GM12878 (cell line): ENCODE data around the gene ASGR2. TPM values are rescaled to one million over a fixed set of nuclear protein-coding genes. Genes with fewer than 3 reads are reported as not detected.

Source experiments
- ATAC-seq: fragments of 200-7000 bp; cut with Tn5 transposase; 3 replicates; pipeline ENCODE4 v1.9.1; 2020; ENCODE audit warnings: mild to moderate bottlenecking, moderate library complexity
- BruUV-seq: library from RNA; stranded (reverse); fragments of 400-500 nt; replicated peaks from 2 replicates; lab custom pipeline; 2021; lab: Mats Ljungman, UMichigan
- CTCF ChIA-PET: fragments of 300-600 bp; sonication (Branson Sonifier 250); formaldehyde crosslinking; extraction: SDS; loops from one replicate; lab custom pipeline; 2021; ENCODE audit warnings: inconsistent platforms; lab: Yijun Ruan, JAX
- POLR2A ChIA-PET: fragments of 350-600 bp; formaldehyde crosslinking; extraction: SDS; loops from one replicate; lab custom pipeline; 2021; ENCODE audit warnings: inconsistent platforms; lab: Charles Lee
- RAD21 ChIA-PET: fragments of 300-600 bp; sonication (Branson Sonifier 250); formaldehyde crosslinking; loops from one replicate; lab custom pipeline; 2023; ENCODE audit warnings: antibody characterized with exemption; ENCODE audit not compliant: unreplicated experiment; lab: Charles Lee
- SMC1A ChIA-PET: fragments of 300-600 bp; sonication (Branson Sonifier 250); formaldehyde crosslinking; loops from one replicate; lab custom pipeline; 2023; ENCODE audit not compliant: unreplicated experiment, uncharacterized antibody; lab: Charles Lee
- DNase-seq: peaks from one replicate; pipeline ENCODE4 v3.0.0-alpha.2; 2011; ENCODE audit warnings: low read depth, low spot score
- FAIRE-seq: peaks from 3 replicates; lab custom pipeline; 2011; peaks lifted over from hg19 to GRCh38; lab: Jason Lieb, UNC
- H2AFZ ChIP-seq: 2 replicates; pipeline ENCODE4 v1.6.0; 2011; ENCODE audit warnings: low read depth, low read length, control low read depth; ENCODE audit not compliant: control insufficient read depth
- H3K27ac ChIP-seq: 2 replicates; pipeline ENCODE4 v1.5.1; 2011; ENCODE audit warnings: control low read depth; ENCODE audit not compliant: control insufficient read depth, insufficient read depth
- H3K27me3 ChIP-seq, 2 experiments: replicated peaks in 1 of 2; 2 replicates each; pipeline versions ENCODE4 v1.6.0 to v1.6.1; 2011; ENCODE audit warnings: low read length in 1 of 2; ENCODE audit not compliant: control insufficient read depth in 2 of 2, insufficient read depth in 2 of 2
- H3K36me3 ChIP-seq, 2 experiments: 2 replicates each; pipeline ENCODE4 v1.5.1; 2011; ENCODE audit warnings: low read length in 1 of 2; ENCODE audit not compliant: control insufficient read depth in 2 of 2, insufficient read depth in 2 of 2
- H3K4me1 ChIP-seq: 2 replicates; pipeline ENCODE4 v1.6.1; 2011; ENCODE audit warnings: mild to moderate bottlenecking, low read length, moderate library complexity, mixed read lengths; ENCODE audit not compliant: control insufficient read depth, insufficient read depth
- H3K4me2 ChIP-seq: 2 replicates; pipeline ENCODE4 v1.6.0; 2011; ENCODE audit warnings: control low read depth; ENCODE audit not compliant: control insufficient read depth, insufficient read depth
- H3K4me3 ChIP-seq: fragments of 200-600 bp; sonication (generic); 2 replicates; pipeline ENCODE4 v1.5.1; 2016
- H3K79me2 ChIP-seq: 2 replicates; pipeline ENCODE4 v1.6.0; 2011; ENCODE audit warnings: low read length; ENCODE audit not compliant: control insufficient read depth, insufficient read depth
- H3K9ac ChIP-seq: 2 replicates; pipeline ENCODE4 v1.8.0; 2011; ENCODE audit warnings: low read length, control low read depth, mixed read lengths; ENCODE audit not compliant: control insufficient read depth, insufficient read depth
- H3K9me3 ChIP-seq: replicated peaks from 3 replicates; pipeline ENCODE4 v1.5.1; 2011; ENCODE audit warnings: mild to moderate bottlenecking, low read length; ENCODE audit not compliant: control insufficient read depth, insufficient read depth
- H4K20me1 ChIP-seq: 2 replicates; pipeline ENCODE4 v1.6.0; 2011; ENCODE audit not compliant: control insufficient read depth, insufficient read depth
- BRCA1 ChIP-seq: IDR thresholded peaks from 2 replicates; pipeline ENCODE4 v1.6.1; 2011; ENCODE audit warnings: low read depth, low read length, improper control_type of control experiment
- CBX3 ChIP-seq: fragments of 200-600 bp; sonication (generic); IDR thresholded peaks from 2 replicates; pipeline ENCODE4 v1.6.1; 2016; ENCODE audit warnings: low read depth, borderline replicate concordance
- EP300 ChIP-seq, 2 experiments: fragments of 150-350 bp in 1 of 2; IDR thresholded peaks; 2 replicates each; pipeline ENCODE4 v1.6.1; 2011 to 2012; ENCODE audit warnings: low read depth in 2 of 2, low read length in 2 of 2, borderline replicate concordance in 1 of 2, improper control_type of control experiment in 1 of 2, inconsistent platforms in 1 of 2; ENCODE audit not compliant: control insufficient read depth in 1 of 2
- GABPA ChIP-seq: IDR thresholded peaks from 2 replicates; pipeline ENCODE4 v1.6.1; 2014; ENCODE audit warnings: antibody characterized with exemption, low read depth, mild to moderate bottlenecking, inconsistent platforms
- LARP7 ChIP-seq: fragments of 450-650 bp; IDR thresholded peaks from 2 replicates; pipeline ENCODE4 v1.6.1; 2017; ENCODE audit warnings: mild to moderate bottlenecking
- MXI1 ChIP-seq: fragments of 150-350 bp; IDR thresholded peaks from 2 replicates; pipeline ENCODE4 v1.6.1; 2011; ENCODE audit warnings: low read depth, mild to moderate bottlenecking, inconsistent platforms, low read length, improper control_type of control experiment
- SMC3 ChIP-seq: IDR thresholded peaks from 2 replicates; pipeline ENCODE4 v1.6.1; 2011; ENCODE audit warnings: low read length, improper control_type of control experiment, borderline replicate concordance
- WGBS: methylation state at CpG from one replicate; pipeline ENCODE4 v1.1.6; 2016; ENCODE audit warnings: low lambda C conversion rate; ENCODE audit not compliant: insufficient replicate concordance, insufficient coverage; ENCODE audit errors: missing lambda C conversion rate; 5-methylcytosine and 5-hydroxymethylcytosine counted together
- in situ Hi-C: fragments of 300-500 bp; cut with MboI; formaldehyde crosslinking; loops from 9 replicates; pipeline ENCODE4 v1.14.3; 2018; ENCODE audit warnings: mixed read lengths
- intact Hi-C: fragments of 100-400 bp; cut with micrococcal nuclease; formaldehyde crosslinking; loops from one replicate; pipeline ENCODE4 v1.14.2; 2022; ENCODE audit not compliant: unreplicated experiment
- polyA plus RNA-seq, 11 experiments: library from polyadenylated mRNA; depleted of rRNA in 4 of 11; unstranded in 6 of 11; stranded (reverse) in 5 of 11; fragments of >200 nt; fragmentation: Nextera tagmentation in 4 of 11; fragmentation: Illumina TruSeq in 1 of 11; extraction: Ambion mirVana in 4 of 11; extraction: Trizol in 1 of 11; gene quantifications; 1 replicate in 1 of 11; 2 replicates in 10 of 11; pipeline versions ENCODE4 v1.2.1 to v1.2.3, GENCODE V29; 2011 to 2016; ENCODE audit warnings: inconsistent platforms in 2 of 11, missing spikeins in 2 of 11, low read depth in 1 of 11
- total RNA-seq, 4 experiments: library from RNA; depleted of rRNA in 3 of 4; stranded (reverse); fragments of >200 nt in 3 of 4; fragmentation: Illumina TruSeq in 1 of 4; extraction: Trizol in 1 of 4; gene quantifications; 2 replicates each; pipeline versions ENCODE4 v1.2.1 to v1.2.3, GENCODE V29; 2013 to 2021
- TF ChIP-seq, protein P1 (sequence below): fragments of 450-650 bp; IDR thresholded peaks from 2 replicates; pipeline ENCODE4 v1.6.1; 2016; ENCODE audit warnings: mild to moderate bottlenecking
- TF ChIP-seq, protein P2 (sequence below): fragments of 450-650 bp; IDR thresholded peaks from 2 replicates; pipeline ENCODE4 v1.6.1; 2017; ENCODE audit warnings: mild to moderate bottlenecking, low read depth, inconsistent platforms; ENCODE audit not compliant: poor library complexity, severe bottlenecking
- TF ChIP-seq, protein P3 (sequence below): IDR thresholded peaks from 2 replicates; pipeline ENCODE4 v1.6.1; 2012; ENCODE audit warnings: low read depth, low read length, improper control_type of control experiment
- TF ChIP-seq, protein P4 (sequence below): fragments of 450-650 bp; IDR thresholded peaks from 2 replicates; pipeline ENCODE4 v1.6.1; 2017; ENCODE audit warnings: borderline replicate concordance

ASGR2 gene
- total and polyA plus RNA-seq, 10 of the 15 experiments (the other 5 are each of a cell fraction or from before 2014, with no cell fraction given) = not detected

DNA sequence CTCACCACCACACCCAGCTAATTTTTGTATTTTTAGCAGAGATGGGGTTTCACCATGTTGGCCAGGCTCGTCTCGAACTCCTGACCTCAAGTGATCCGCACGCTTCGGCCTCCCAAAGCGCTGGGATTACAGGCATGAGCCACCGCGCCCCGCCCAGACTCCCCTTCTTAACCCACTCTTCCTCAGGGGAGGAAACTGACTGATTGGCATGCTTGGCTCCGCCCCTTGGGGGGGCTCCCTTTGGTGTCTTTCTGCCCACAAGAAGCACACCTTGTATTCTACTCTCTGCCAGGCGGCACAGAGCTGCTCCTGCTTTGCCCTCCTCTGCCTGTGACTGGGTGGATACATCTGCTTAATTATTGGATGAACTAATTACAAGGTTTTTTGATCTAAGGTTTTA, 4.7 kb upstream of the ASGR2 start:
- Histone ChIP-seq H3K27me3 (no peaks in the 10 kb centered on the region), H3K9me3 (no peaks in the 10 kb centered on the region), H4K20me1 (no peaks in the 10 kb centered on the region), H3K4me2 (no peak overlapping the region), H3K4me1 (peaks cover 15% of the 10 kb centered on the region), H3K27ac (no peak overlapping the region), H3K36me3 (no peaks in the 10 kb centered on the region), H2AFZ (no peak overlapping the region), H3K79me2 (no peaks in the 10 kb centered on the region)
- DNase-seq (no peak), ATAC-seq (no peak)
- POLR2A ChIA-PET = interaction anchor here (1.1 kb wide), 1 partner anchor 14 kb away, joined by 7 read pairs; no protein-coding TSS in a partner anchor
- 80% methylated on average over 11 of the region's 11 CpGs for WGBS
- in situ Hi-C loops = no loop called here
- SMC1A ChIA-PET = no interaction called here
- intact Hi-C loops = no loop called here
- no TSS peak for BruUV-seq
- CTCF ChIA-PET = no interaction called here
- TF ChIP-seq, protein P1, sequence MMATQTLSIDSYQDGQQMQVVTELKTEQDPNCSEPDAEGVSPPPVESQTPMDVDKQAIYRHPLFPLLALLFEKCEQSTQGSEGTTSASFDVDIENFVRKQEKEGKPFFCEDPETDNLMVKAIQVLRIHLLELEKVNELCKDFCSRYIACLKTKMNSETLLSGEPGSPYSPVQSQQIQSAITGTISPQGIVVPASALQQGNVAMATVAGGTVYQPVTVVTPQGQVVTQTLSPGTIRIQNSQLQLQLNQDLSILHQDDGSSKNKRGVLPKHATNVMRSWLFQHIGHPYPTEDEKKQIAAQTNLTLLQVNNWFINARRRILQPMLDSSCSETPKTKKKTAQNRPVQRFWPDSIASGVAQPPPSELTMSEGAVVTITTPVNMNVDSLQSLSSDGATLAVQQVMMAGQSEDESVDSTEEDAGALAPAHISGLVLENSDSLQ = 0 out of 2 replicates have a peak, but pooled peaks have one; percentile 28
- no peak for TF ChIP-seq LARP7
- TF ChIP-seq, all 136 proteins: peak for 1
- no peak for FAIRE-seq
- RAD21 ChIA-PET = no interaction called here
- Histone ChIP-seq H3K9ac (no peak overlapping the region), H3K4me3 (no peak overlapping the region)

DNA sequence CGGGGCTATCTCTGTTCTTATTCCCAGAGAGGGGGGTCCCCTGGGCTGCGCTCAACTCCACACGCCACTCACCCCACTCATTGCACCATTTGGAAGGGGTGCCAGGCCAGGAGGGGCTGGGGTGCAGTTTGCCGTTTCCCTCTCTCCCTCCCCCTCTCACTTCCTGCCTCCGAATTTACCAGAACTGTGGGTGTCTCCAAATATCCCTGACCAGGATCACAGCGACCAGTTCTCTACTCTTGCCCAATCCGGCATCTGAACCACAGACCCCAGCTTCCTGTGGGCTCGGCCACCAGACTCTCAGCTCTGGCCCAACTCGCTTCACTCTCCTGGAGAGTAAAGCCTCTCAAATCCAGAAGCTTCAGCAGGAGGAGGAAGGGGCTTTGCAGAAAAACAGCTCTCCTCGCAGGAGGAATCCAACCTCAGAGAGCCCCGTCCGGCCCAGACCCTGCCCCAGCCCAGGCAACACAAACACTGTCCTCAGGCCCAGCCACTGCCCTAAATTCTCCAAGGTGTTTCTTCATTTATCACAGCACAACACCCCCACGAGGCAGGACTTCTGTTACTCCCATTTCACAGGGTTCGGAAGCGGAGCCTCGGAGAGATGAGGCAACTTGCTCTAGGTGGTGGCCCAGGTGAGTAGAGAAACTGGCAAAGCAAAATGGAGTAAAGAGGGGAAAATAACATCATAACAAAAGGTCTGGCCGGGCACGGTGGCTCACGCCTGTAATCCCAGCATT, 423 bp upstream of the ASGR2 start:
- H2AFZ ChIP-seq = no peak overlapping the region
- WGBS = 45% methylated on average over 18 of the region's 19 CpGs
- FAIRE-seq (no peak), ATAC-seq (no peak), DNase-seq (no peak)
- no peaks in the 10 kb centered on the region for H3K9me3 ChIP-seq
- ChIA-PET RAD21 (interaction anchor here (1.3 kb wide), 1 partner anchor 18 kb away, joined by 4 read pairs; no protein-coding TSS in a partner anchor), SMC1A (no interaction called here), CTCF (no interaction called here), POLR2A (no interaction called here)
- H3K27ac ChIP-seq = no peak overlapping the region
- no TSS peak for BruUV-seq
- in situ Hi-C loops (no loop called here), intact Hi-C loops (no loop called here)
- H4K20me1 ChIP-seq = no peaks in the 10 kb centered on the region
- H3K36me3 ChIP-seq = no peaks in the 10 kb centered on the region
- no peaks in the 10 kb centered on the region for H3K27me3 ChIP-seq
- no peaks in the 10 kb centered on the region for H3K79me2 ChIP-seq
- H3K4me1 ChIP-seq = no peaks in the 10 kb centered on the region; the same call in 1 of the 2 replicates
- no peak overlapping the region for H3K9ac ChIP-seq
- H3K4me3 ChIP-seq = no peak overlapping the region
- no peak overlapping the region for H3K4me2 ChIP-seq
- TF ChIP-seq GABPA (no peak), MXI1 (no peak), CBX3 (no peak), SMC3 (no peak), EP300 (IDR thresholded peaks at IDR 0.05; ENCODE audit: borderline replicate concordance in 1 of 2, control insufficient read depth in 1 of 2, low read depth in 2 of 2, low read length in 2 of 2) (no peak), BRCA1 (no peak)
- TF ChIP-seq, protein P2, sequence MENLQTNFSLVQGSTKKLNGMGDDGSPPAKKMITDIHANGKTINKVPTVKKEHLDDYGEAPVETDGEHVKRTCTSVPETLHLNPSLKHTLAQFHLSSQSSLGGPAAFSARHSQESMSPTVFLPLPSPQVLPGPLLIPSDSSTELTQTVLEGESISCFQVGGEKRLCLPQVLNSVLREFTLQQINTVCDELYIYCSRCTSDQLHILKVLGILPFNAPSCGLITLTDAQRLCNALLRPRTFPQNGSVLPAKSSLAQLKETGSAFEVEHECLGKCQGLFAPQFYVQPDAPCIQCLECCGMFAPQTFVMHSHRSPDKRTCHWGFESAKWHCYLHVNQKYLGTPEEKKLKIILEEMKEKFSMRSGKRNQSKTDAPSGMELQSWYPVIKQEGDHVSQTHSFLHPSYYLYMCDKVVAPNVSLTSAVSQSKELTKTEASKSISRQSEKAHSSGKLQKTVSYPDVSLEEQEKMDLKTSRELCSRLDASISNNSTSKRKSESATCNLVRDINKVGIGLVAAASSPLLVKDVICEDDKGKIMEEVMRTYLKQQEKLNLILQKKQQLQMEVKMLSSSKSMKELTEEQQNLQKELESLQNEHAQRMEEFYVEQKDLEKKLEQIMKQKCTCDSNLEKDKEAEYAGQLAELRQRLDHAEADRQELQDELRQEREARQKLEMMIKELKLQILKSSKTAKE = no peak
- TF ChIP-seq, protein P3, sequence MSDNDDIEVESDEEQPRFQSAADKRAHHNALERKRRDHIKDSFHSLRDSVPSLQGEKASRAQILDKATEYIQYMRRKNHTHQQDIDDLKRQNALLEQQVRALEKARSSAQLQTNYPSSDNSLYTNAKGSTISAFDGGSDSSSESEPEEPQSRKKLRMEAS = no peak
- TF ChIP-seq, protein P4, sequence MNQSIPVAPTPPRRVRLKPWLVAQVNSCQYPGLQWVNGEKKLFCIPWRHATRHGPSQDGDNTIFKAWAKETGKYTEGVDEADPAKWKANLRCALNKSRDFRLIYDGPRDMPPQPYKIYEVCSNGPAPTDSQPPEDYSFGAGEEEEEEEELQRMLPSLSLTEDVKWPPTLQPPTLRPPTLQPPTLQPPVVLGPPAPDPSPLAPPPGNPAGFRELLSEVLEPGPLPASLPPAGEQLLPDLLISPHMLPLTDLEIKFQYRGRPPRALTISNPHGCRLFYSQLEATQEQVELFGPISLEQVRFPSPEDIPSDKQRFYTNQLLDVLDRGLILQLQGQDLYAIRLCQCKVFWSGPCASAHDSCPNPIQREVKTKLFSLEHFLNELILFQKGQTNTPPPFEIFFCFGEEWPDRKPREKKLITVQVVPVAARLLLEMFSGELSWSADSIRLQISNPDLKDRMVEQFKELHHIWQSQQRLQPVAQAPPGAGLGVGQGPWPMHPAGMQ = no peak
